ENCODE measurements around the gene CCDC184.
"Not testable (repeated sequence)": the region's sequence is repeated elsewhere in the genome, so short reads cannot be mapped to it uniquely, and the experiment has no call there.

CCDC184 gene

GRCh38 chr12:48180424-48180823 lies 3.0 kb upstream of the CCDC184 start:
- DNase-seq, result no peak

DNA sequence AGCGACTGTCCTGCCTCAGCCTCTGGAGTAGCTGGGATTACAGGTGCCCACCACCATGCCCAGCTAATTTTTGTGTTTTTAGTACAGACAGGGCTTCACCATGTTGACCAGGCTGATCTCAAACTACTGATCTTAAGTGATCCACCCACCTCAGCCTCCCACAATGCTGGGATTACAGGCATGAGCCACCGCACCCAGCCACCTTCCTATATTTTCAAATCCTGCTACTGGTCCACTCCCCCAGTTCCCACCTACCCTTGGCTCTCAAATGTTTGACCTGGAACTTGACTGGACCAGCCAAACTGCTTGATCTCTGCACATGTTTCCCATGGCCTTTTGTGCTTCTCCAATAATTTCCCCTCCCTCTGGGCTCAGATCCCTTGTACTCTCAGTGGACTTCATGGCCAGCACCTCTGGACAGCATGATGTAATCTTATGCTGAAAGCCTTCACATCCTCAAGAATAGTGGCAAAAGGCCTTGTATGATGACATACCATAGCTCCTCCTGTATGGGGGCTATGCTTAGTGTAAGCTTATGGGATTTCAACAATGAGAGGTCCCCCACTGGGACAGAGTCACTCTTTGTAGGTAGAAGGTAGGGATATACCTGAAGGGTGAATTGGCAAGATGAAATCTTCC lies 2.5 kb upstream of the CCDC184 start:
- no peak for DNase-seq

GRCh38 chr12:48182631-48183030 lies 813 bp upstream of the CCDC184 start:
- DNase-seq, result no peak

- no peak for DNase-seq
Measured at GRCh38 chr12:48183876-48184548, 568 bp downstream of the CCDC184 start.

- DNase-seq, result no peak
Measured at GRCh38 chr12:48184549-48184922, 1.1 kb downstream of the CCDC184 start.

DNA sequence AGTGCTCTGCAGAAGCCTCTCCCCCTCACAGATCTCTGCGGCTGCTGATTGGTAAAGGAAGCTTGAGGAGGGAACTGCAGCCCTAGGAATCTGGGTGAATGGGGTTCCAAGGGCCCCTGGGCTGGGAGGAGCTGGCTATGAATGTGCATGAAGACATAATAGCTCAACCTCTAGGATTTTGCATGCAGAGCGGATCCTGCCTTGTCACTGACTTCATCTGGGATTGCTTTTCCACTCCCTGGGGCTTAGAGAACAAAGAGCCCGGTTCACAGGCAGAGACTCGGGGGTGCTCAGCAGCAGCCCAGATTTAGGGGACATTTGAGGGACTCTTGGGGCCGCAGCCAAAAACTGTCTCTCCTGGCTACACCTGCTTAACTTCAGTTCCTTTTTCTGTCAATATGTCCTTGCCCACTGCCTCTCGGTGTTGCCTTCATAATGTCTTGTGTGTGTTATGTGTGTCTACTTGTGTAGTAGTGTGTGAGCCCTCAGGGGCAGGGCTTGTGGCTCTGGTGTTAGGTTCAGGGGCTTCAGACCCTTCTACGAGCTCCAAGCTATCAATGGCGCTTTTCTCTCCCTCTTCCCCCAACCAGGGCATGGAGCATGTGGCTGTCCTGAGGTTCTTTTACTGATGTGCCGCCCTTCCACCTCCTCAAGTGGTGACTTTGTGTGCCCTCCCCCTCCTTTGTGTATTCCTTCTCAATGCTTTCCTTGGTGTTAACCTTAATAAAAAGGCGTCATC lies 1.9 kb downstream of the CCDC184 start:
- no peak for DNase-seq

DNA sequence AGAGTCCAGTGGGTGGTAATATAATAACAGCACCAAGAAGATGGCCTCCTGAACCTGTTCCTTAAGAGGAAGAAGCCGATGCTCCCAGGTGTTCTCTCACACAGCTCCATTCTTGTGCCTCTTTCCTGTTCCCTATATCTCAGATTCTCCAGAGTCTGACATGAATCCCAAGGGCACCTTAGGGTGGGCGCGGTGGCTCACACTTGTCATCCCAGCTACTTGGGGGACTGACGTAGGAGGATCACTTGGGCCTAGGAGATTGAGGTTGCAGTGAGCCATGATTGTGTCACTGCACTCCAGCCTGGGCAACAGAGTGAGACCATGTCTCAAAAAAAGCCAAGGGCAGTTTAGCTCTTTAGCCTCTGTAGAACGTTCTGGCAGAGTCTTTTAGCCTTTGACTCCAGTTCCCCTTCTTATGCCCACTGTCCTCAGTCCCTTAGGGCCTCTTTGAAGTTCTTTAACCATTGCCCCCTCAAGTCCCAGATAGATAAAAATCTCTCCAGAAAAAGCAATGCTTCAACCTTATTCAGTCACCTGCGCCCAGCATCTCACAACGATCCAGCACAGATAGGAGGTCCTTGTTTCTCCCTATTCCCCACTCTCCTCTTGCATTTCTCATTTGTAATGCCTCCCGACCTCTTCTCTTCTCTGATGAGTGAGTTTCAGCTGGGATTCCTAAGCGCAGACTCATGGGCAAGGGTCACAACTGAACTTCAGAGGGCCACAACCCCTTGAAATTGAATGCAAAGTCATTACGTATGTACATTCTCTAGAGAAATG lies 4.7 kb downstream of the CCDC184 start:
- DNase-seq, result no peak

GRCh38 chr12:48189331-48190125 lies 6.1 kb downstream of the CCDC184 start:
- DNase-seq, result peak; percentile 73

GRCh38 chr12:48191096-48191495 lies 7.7 kb downstream of the CCDC184 start:
- DNase-seq, result no peak

- no peak for DNase-seq
Measured at GRCh38 chr12:48192861-48193260, 9.4 kb downstream of the CCDC184 start.

- DNase-seq, result no peak
Measured at GRCh38 chr12:48193623-48194022, 10.2 kb downstream of the CCDC184 start.

DNA sequence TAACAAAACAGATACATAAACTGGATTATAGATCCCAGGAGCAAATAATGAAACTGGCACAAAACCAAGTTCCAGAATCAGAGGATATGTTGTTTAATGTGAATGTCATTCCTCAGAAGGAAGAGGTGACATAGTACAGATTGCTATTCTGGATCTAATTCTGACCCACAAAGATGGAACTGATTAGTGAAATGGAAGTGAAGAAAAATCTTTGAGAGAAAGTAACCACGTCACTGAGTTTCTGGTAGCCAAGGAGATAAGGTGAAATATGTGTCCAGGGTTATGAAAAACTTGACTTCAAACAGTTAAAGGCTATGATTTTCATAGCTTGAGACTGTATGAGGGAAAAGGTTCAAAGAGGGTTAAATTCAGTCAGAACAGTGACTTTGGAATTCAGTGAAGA lies 11.4 kb downstream of the CCDC184 start:
- DNase-seq, result no peak

DNA sequence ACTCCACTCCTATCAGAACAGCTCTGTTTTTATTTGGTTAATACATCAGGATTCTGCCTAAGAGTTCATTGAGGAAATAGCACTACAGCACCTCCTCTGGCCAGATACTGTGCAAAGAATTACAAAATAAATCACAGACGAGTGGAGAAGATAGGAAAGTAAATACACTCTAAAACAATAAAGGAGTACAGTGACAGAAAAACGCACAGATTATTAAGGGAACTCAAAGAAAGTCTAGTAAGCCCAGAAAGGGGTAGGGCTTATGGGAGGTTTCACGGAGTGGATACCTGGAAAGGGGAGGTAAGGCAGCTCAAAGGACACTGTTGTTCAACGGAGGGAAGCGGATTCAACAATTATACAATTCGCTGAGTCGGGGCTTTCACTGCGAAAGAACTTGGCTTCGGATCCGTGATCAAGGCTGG lies 14.1 kb downstream of the CCDC184 start:
- peak; percentile 62 for DNase-seq

GRCh38 chr12:48197971-48198671 lies 14.7 kb downstream of the CCDC184 start:
- DNase-seq, result peak; percentile 100

DNA sequence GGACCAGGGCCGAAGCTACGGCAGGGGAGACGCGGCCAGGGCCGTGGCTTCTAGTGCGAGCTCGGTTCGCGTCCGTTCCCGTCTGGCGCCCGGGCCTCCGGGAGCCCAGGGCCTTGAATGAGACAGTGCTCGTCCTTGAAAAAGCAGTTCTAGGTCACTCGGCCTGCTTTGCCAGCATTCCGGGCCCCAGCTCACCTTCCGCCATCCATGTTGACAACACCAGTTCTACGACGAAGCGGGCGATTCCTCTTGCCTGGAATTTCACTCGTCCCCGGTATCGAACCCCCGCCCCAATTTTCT lies 15.2 kb downstream of the CCDC184 start:
- no peak for DNase-seq

GRCh38 chr12:48198985-48199384 lies 15.5 kb downstream of the CCDC184 start:
- DNase-seq, result no peak

DNA sequence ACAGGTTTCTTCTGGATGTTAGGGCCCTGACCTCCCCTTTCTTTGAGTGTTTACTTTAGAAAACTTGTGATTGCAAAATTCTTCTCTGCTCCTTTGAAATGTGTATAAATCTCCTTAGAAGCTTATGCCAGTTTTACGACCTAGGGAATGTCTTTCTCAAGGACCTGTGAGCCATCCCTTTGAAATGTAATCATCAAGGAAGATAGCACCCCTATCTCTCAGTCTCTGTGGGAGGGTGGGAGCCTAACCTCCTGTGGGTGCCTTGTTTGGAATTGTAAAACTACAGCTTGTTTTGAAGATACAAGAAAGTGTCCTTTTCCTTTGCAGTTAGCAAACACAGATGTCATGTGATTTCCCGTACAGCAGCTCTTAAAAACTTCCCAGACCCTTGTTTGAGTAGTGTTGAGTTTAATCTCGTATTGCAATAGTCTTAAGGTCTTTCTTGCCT lies 16.4 kb downstream of the CCDC184 start:
- DNase-seq, result no peak

DNA sequence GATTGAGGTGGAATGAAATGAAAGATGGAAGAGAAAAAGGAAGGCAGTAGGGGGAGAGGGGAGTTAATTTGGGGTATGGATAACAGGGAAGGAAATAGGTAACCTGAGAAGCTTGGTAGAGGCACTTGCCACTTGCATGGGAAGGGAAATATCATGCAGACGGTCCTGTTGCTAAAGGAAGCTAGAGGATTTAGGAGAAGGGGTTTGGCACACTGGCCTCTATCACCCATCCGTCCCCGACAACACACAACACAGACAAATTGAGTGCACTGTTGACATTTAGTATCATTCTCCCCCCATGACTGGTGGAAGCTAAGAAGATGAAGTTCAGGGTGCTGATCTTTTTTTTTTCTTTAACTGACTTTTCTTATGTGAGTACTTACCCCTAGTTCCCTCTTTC lies 17.6 kb downstream of the CCDC184 start:
- DNase-seq, result no peak

- DNase-seq, result no peak
Measured at GRCh38 chr12:48201516-48201915, 18.1 kb downstream of the CCDC184 start.

DNA sequence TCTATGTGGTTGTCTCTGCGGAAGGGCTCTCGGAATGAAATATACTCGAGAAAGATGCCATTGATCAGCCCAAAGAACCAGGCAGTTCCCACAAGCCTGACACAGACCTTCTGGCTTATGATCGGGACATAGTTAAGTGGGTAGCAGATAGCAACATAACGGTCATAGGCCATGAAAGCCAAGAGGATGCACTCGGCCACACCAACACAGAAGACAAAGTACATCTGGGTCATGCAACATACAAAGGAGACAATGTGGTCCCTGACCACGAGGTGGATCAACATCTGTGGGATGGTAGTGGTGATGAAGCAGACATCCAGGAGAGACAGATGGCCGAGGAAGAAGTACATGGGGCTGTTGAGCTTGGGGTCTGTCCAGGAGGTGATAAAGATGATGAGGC lies 19.3 kb downstream of the CCDC184 start:
- no peak for DNase-seq

DNA sequence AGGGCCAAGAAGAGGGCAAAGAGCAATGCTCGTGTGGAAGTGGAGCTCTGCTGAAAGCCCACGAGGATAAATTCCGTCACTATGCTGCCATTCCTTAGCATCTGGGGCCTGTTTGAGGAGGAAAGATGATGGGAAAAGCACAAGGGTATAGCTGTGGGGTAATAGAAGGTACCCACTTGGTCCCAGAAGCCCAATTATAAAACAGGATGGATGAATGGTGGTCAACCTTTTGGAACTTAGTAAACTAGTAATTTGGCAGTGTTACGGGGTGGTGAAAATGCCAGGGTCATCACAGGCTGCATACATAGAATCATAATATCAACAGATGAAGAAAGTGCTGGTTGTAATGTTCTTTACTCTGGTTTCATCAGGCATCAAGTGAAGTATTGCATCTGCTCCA lies 19.7 kb downstream of the CCDC184 start, which contains the start of gene OR10AD1:
Gene OR10AD1 (minus strand): TSS at position 101 of the 400 bp plus-strand sequence. CDS start 0 bp downstream, at position 101.
- no peak for DNase-seq

DNA sequence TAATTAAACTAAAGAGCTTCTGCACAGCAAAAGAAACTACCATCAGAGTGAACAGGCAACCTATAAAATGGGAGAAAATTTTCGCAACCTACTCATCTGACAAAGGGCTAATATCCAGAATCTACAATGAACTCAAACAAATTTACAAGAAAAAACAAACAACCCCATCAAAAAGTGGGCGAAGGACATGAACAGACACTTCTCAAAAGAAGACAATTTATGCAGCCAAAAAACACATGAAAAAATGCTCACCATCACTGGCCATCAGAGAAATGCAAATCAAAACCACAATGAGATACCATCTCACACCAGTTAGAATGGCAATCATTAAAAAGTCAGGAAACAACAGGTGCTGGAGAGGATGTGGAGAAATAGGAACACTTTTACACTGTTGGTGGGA lies 26.1 kb downstream of the CCDC184 start:
- DNase-seq, result not testable (repeated sequence)
